ENCODE data around the gene PRKCZ. TPM values are rescaled to one million over a fixed set of nuclear protein-coding genes. Genes with fewer than 3 reads are reported as not detected.

Gene PRKCZ
- total RNA-seq, 1 donor = 2.6 TPM

- TF ChIP-seq CTCF (IDR thresholded peaks at IDR 0.05; ENCODE audit: insufficient read depth, low read depth, low read length) = no peak
- DNase-seq (ENCODE audit: low read depth) = no peak
- no peak overlapping the region for H3K4me3 ChIP-seq (ENCODE audit: low read depth, low read length)
Observed at GRCh38 chr1:2188336-2188735, 138.1 kb downstream of the PRKCZ start.

GRCh38 chr1:2189459-2190425 lies 139.5 kb downstream of the PRKCZ start:
- DNase-seq (ENCODE audit: low read depth) = peak; percentile 98
- peak overlapping the region; percentile 56 for H3K4me3 ChIP-seq (ENCODE audit: low read depth, low read length)
- TF ChIP-seq CTCF (IDR thresholded peaks at IDR 0.05; ENCODE audit: insufficient read depth, low read depth, low read length) = no peak

- DNase-seq (ENCODE audit: low read depth) = no peak
- TF ChIP-seq CTCF (IDR thresholded peaks at IDR 0.05; ENCODE audit: insufficient read depth, low read depth, low read length) = no peak
Observed at GRCh38 chr1:2190491-2190976, 140.3 kb downstream of the PRKCZ start.

GRCh38 chr1:2192031-2192995 lies 142.1 kb downstream of the PRKCZ start:
- DNase-seq (ENCODE audit: low read depth) = peak; percentile 85

More at GRCh38 chr1:2190491-2190976, 140.3 kb downstream of the PRKCZ start:
- H3K4me3 ChIP-seq (ENCODE audit: low read depth, low read length) = peak overlapping the region; percentile 56

GRCh38 chr1:2193514-2194281 lies 143.5 kb downstream of the PRKCZ start:
- peak overlapping the region; percentile 57 for H3K4me3 ChIP-seq (ENCODE audit: low read depth, low read length)
- TF ChIP-seq CTCF (IDR thresholded peaks at IDR 0.05; ENCODE audit: insufficient read depth, low read depth, low read length) = no peak
- no peak for DNase-seq (ENCODE audit: low read depth)

More at GRCh38 chr1:2192031-2192995, 142.1 kb downstream of the PRKCZ start:
- peak overlapping the region; percentile 15 for H3K4me3 ChIP-seq (ENCODE audit: low read depth, low read length)
- no peak for TF ChIP-seq CTCF (IDR thresholded peaks at IDR 0.05; ENCODE audit: insufficient read depth, low read depth, low read length)

Data from fibroblast of villous mesenchyme (primary cell).